ENCODE data around the gene JHY.

The JHY gene

DNA sequence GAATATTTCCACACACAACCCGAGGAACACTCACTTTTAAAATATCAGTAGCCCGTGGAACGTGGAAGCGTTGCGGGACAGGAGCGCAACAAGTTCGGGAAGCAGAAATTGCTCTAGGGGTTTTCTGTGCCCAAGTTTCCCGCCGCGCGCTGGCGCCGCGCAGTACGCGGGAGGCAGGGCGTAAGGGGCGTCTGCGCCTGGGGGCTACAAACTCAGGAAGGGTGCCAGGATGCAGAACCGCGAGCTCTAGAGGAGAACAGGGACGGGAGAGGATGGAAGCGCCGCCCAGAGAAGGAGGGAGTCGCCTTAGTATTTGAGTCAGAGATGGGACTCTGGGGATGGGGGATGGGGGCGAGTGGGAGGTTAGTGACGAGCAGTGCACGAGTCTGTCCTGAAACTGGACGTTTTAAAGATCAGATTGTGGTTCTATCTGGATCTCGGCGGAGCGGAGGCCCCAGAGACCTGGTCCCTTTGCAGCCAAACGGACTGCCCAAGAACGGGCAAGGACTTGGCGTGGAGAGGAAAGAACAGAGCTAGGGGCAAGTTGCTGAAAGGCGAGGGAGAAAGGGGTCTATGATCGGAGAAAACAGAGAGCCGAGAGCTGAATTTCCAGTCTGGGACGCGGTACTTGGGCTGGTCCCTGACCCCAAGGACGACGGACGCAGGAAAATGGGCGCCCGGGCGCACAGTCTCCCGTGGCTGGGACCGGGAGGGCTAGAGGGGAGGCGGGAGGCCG, 94.3 kb downstream of the JHY start:
- no peak for DNase-seq (ENCODE audit: extremely low read depth, low read depth)
- H3K4me3 ChIP-seq (replicated peaks; ENCODE audit: low read depth, low read length): no peak overlapping the region
- TF ChIP-seq, protein P1, sequence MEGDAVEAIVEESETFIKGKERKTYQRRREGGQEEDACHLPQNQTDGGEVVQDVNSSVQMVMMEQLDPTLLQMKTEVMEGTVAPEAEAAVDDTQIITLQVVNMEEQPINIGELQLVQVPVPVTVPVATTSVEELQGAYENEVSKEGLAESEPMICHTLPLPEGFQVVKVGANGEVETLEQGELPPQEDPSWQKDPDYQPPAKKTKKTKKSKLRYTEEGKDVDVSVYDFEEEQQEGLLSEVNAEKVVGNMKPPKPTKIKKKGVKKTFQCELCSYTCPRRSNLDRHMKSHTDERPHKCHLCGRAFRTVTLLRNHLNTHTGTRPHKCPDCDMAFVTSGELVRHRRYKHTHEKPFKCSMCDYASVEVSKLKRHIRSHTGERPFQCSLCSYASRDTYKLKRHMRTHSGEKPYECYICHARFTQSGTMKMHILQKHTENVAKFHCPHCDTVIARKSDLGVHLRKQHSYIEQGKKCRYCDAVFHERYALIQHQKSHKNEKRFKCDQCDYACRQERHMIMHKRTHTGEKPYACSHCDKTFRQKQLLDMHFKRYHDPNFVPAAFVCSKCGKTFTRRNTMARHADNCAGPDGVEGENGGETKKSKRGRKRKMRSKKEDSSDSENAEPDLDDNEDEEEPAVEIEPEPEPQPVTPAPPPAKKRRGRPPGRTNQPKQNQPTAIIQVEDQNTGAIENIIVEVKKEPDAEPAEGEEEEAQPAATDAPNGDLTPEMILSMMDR (IDR thresholded peaks at IDR 0.05; ENCODE audit: low read depth, low read length, missing control alignments): no peak

DNA sequence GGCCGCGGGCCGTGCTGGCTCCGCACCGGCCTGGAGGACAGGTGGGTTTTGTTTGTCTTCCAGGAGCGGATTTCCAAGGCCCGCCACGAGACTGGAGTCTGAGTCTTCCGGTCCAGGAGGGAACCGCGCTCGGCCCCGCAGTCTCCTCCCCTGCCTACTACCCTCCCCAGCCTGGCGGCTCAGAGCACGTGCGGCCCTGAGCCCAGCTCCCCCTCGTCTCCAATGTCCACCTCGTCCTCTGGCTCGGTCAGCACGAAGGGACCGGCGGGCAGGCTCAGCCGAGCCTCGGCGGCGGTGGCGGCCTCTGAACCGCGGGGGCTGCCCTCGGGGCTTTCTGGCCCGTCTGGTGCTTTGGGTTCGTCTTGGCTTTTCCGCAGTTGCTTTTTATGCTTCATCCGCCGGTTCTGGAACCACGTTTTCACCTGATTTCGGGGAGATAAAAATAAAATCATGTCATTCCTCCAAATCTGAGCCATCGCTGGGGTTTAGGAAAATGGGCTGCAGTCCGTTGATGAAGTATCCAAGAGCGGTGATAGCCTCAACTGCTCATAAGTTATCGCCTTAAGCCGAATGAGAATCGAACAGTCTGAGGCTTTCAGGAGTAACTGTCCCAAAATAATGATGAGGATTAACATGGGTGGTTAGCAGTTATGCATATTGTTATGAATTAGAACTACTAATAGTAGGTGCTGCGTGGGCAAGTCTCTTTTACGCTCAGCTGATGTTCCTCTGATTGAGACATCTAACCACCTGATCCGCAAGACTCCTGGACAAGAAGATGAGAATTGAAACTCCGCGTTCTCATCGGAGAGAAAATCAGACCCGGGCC, 95.1 kb downstream of the JHY start:
- TF ChIP-seq, protein P1 (IDR thresholded peaks at IDR 0.05; ENCODE audit: low read depth, low read length, missing control alignments): no peak
- no peak overlapping the region for H3K4me3 ChIP-seq (replicated peaks; ENCODE audit: low read depth, low read length)
- no peak for DNase-seq (ENCODE audit: extremely low read depth, low read depth)

DNA sequence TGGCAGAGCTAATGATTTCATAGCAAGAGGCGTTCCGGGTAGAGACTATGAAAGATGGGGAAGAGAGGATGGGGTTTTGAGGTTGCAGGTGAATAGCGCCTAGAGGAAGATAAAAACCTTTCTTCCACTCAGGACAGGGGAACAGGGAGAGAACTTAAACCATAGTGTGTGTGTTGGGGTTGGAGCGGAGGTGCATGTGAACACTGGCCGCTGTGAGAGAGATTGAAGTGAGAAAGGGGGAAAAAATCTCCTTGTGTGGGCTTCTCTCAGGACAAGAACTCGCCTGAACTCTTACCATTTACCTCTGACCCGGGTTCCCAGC, 95.7 kb downstream of the JHY start:
- H3K4me3 ChIP-seq (replicated peaks; ENCODE audit: low read depth, low read length): no peak overlapping the region
- TF ChIP-seq, protein P1 (IDR thresholded peaks at IDR 0.05; ENCODE audit: low read depth, low read length, missing control alignments): no peak
- no peak for DNase-seq (ENCODE audit: extremely low read depth, low read depth)

DNA sequence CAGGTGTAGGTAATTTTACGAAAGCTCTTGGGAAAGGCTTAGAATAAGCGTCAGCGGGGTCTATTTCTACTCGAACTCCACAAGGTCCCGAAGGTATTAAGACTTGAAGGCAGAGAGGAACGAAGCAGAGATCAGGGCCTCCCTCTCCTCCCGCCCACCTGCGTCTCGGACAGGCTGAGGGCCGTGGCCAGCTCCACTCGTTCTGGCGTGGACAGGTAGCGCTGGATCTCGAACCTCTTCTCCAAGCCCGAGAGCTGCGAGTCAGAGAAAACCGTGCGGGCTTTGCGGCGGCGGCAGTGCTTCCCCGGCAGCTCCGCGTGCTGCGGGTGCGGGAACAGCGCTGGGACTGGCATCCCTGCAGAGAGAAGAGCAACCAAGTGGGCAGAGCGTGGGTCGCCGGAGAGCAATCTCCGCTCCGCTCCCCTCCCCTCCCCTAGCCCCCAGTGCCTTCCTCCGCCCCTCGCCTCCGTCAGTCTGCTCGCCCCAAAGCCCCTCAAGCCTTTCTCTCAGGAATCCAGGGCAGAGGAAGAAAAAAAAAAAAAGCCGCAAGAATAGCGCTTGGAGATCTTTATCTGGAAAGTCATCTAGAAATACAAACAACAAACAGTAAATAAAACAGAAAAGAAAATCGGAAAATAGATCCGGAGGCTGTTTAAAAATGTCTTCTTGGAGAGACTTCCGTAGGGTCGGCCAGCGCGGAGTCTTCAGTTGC, 96.7 kb downstream of the JHY start:
- DNase-seq (ENCODE audit: extremely low read depth, low read depth): no peak
- no peak overlapping the region for H3K4me3 ChIP-seq (replicated peaks; ENCODE audit: low read depth, low read length)
- TF ChIP-seq, protein P1 (IDR thresholded peaks at IDR 0.05; ENCODE audit: low read depth, low read length, missing control alignments): no peak

DNA sequence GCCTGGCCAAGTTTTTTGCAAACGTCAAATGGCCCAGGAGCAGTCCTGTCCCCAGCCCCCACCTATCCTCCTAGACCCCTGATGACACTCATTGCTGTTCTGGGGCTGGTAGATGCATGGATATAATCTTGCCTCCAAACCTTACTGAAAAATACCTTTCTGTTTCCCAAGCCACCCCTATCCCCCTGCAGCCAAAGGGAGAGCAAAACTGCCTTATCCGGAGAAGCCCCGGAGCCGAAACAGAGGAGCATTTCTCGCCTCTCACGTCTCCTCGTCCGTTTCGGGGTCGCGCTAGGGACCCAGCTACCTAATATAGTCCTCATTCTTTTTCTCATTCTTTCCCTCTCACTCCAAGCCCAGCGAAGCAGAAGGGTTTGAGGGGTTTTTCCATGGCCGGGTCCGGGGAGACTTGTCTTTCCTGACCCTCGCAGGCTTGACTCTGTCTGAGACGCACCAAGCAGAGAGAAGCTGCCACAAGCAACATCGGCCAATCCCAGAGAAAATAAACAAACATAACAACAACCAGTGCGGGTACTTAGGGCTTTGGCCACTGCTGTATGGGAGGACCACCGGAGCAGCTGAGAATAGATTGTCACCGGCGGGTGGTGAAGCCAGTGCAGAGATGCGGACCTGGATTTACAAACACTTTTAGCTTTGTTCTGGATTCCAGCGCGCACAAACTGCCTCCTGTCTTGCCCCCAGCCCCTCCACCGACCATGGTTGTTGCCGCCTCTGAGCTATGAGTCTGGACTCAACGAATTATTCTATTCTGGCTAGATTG, 97.4 kb downstream of the JHY start:
- DNase-seq (ENCODE audit: extremely low read depth, low read depth): no peak
- TF ChIP-seq, protein P1 (IDR thresholded peaks at IDR 0.05; ENCODE audit: low read depth, low read length, missing control alignments): no peak
- H3K4me3 ChIP-seq (replicated peaks; ENCODE audit: low read depth, low read length): no peak overlapping the region

Measured in HFF-Myc (cell line).